D721Med (cell line): ENCODE results near the gene DNM1L.
A peak's percentile ranks its signal among the peaks of the same experiment; 100 is the strongest.
"Not testable (repeated sequence)": the region's sequence is repeated elsewhere in the genome, so short reads cannot be mapped to it uniquely, and the experiment has no call there.

Source experiments
- DNase-seq: peaks from one replicate; pipeline ENCODE4 v3.0.0; 2011; ENCODE audit warnings: low spot score; ENCODE audit not compliant: insufficient read length
- FAIRE-seq: peaks from 2 replicates; lab custom pipeline; 2011; peaks lifted over from hg19 to GRCh38; lab: Jason Lieb, UNC
- CTCF ChIP-seq: IDR thresholded peaks from 2 replicates; pipeline ENCODE4 v1.5.1; 2012; ENCODE audit warnings: mild to moderate bottlenecking, control low read depth; ENCODE audit not compliant: insufficient read depth; ENCODE audit errors: missing control alignments

The DNM1L gene

GRCh38 chr12:32693036-32693435, 13.9 kb downstream of the DNM1L start:
- TF ChIP-seq CTCF: no peak
- FAIRE-seq: no peak
- DNase-seq: no peak

- FAIRE-seq: no peak
- no peak for TF ChIP-seq CTCF
- DNase-seq: no peak
Measured at GRCh38 chr12:32695787-32696186, 16.7 kb downstream of the DNM1L start.

- FAIRE-seq: peak; percentile 67
- DNase-seq: no peak
- no peak for TF ChIP-seq CTCF
Measured at GRCh38 chr12:32697445-32697844, 18.3 kb downstream of the DNM1L start.

- FAIRE-seq: peak; percentile 86
- TF ChIP-seq CTCF: no peak
- DNase-seq: peak; percentile 33
Measured at GRCh38 chr12:32698285-32698684, 19.2 kb downstream of the DNM1L start.

- FAIRE-seq, DNase-seq: not testable (repeated sequence)
Measured at GRCh38 chr12:32699437-32699836, 20.3 kb downstream of the DNM1L start.

GRCh38 chr12:32702473-32702872, 23.4 kb downstream of the DNM1L start:
- FAIRE-seq (no peak), DNase-seq (no peak)
- no peak for TF ChIP-seq CTCF

- no peak for TF ChIP-seq CTCF
- DNase-seq (no peak), FAIRE-seq (no peak)
Measured at GRCh38 chr12:32702946-32703345, 23.8 kb downstream of the DNM1L start.

GRCh38 chr12:32705783-32706182, 26.7 kb downstream of the DNM1L start:
- FAIRE-seq (no peak), DNase-seq (no peak)
- no peak for TF ChIP-seq CTCF
